HL-60 (cell line): ENCODE data around the gene FMO3.

Source experiments
- CTCF ChIP-seq: IDR thresholded peaks from one replicate; pipeline ENCODE4 v1.5.1; 2011; ENCODE audit warnings: low read length, control low read depth, inconsistent platforms; ENCODE audit not compliant: insufficient read depth
- GABPA ChIP-seq: IDR thresholded peaks from 2 replicates; pipeline ENCODE4 v1.6.1; 2012; ENCODE audit warnings: low read depth

GRCh38 chr1:171113382-171113781 is 22.7 kb downstream of the FMO3 start:
- TF ChIP-seq CTCF (no peak), GABPA (no peak)
